T-helper 2 cell (primary cell): ENCODE measurements around the gene SLC32A1.

ENCODE experiments used
- DNase-seq, 5 experiments: peaks; one replicate each; pipeline versions ENCODE4 v3.0.0 to v3.0.0-alpha.2; 2012 to 2022
- total RNA-seq, 2 donors: gene quantifications; one replicate each; lab custom pipeline; 2026; lab: John Stamatoyannopoulos, UW

SLC32A1 gene, protein sequence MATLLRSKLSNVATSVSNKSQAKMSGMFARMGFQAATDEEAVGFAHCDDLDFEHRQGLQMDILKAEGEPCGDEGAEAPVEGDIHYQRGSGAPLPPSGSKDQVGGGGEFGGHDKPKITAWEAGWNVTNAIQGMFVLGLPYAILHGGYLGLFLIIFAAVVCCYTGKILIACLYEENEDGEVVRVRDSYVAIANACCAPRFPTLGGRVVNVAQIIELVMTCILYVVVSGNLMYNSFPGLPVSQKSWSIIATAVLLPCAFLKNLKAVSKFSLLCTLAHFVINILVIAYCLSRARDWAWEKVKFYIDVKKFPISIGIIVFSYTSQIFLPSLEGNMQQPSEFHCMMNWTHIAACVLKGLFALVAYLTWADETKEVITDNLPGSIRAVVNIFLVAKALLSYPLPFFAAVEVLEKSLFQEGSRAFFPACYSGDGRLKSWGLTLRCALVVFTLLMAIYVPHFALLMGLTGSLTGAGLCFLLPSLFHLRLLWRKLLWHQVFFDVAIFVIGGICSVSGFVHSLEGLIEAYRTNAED
- 0 reads per million in 2 donors for total RNA-seq

DNA sequence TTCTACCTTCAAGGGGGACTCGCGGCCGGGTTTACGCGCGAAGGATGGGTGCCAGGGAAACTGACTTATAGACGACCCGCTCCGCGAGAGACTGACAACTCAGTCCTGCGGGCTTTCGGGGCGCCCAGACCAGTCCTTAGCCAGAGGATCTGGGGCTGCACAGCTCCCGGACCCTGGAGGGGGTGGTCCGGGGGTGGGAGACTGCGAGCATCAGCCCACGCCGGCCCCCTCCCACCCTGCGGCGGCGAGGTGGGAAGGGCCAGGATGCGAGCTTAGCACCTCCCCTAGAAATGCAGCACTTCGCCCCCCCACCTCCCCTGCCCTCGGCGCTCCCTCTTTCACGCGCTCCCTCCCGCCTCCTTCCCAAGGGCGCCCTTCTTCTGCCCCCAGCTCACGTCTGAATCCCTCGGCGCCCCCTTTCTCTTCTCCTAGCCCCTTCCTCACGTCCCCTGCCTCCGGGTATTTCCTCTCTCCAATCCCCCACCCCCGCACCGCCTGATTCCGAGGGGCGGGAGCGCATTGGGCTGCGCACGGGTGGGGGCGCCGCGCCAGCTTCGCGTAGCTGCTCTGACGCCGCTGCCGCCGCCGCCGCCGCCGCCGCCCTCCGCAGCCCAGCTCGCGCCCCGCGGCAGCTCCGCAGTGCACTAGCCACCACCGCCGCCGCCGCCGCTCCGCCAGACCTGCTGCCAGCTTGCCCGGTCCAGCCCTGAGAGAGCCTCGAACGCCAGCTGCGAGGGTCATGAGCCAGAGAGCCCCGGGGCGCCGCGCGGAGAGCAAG, at the start of gene SLC32A1:
SLC32A1 (plus strand) TSS at position 639 of the 778 bp plus-strand sequence. CDS start 239 bp downstream, outside the sequence.
- DNase-seq = peak in 1 of 5 experiments; percentile 45

GRCh38 chr20:38674765-38675133, 49.5 kb upstream of the SLC32A1 start:
- no peak for DNase-seq

DNA sequence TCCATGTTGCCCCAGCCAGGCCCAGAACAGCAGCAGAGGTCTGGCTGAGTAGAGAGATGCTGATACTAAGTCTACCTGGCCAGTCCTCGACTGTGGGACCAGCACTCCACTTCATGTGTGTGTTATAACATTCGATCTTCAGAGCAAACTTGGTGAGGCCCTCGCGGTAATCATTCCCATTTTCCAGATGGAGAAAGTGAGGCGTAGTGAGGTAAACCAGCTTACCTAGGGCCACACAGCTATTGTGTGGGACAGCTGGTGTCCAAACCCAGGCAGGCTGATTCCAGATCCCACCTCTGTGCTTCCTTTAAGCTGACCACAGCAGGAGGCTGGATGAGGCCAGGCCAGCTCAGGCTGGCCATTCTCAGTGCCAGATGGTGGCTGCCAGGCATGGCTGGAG, 47.7 kb upstream of the SLC32A1 start:
- DNase-seq = no peak

DNA sequence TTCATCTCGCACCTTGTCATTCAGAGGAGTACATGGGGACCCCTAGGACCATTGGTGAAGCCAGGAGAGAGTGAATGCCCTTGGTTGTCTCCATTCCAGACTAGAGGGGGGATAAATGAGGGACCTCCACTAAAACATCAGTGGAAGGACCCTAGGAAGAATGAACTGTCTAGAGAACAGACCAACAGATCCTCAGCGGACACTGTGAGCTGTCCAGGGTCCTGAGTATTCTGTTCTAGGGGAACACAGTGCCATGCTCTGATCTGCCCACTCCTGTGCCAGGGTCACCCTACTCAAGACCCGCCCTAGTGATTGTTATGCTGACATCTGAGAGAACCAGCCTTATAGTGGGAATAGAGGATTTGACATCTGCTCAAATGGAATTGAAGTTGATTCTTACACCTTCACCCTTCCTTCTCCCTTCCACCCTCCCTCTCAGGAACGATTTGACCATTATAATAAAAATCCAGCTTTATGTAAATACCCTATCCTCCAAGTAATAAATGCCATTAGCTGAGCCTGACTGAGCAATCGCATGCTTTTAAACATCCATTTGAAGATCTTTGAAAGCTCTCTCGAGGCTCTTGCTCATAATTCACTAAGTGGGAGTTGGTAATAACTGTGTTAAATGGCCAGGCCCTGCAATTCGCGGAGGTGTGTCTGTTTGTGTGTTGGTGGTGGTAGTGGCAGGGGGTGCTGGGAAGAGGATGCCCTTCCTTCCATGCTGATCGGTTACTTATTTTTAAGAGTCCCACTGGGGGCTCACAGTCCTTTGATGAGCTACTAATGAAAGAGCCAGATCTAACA, 43.6 kb upstream of the SLC32A1 start:
- peak in 1 of 5 experiments; percentile 24 for DNase-seq

DNA sequence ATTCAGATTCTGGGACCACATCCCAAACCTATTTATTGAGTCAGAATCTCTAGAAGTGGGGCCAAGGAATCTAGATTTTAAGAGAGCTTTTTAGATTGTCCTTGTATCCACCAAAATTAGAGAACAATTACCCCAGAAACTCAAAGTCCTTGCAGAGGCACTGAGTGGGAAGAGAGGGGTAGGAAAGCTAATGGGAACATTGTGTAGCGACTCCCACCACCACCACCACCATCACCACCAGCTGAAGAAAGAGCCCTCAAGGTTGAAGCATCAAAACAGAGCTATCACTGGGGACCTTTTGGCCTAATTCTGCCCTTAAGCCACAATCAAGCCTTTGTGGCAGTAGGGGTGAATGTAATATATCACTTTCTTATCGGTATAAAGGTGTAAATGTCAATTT, 39.0 kb upstream of the SLC32A1 start:
- DNase-seq = no peak

GRCh38 chr20:38685853-38686473, 38.3 kb upstream of the SLC32A1 start:
- DNase-seq = peak in 2 of 5 experiments; percentile 19 to 45

- peak in 3 of 5 experiments; percentile 13 to 43 (median 16) for DNase-seq
Measured at GRCh38 chr20:38692436-38693411, 31.6 kb upstream of the SLC32A1 start.

DNA sequence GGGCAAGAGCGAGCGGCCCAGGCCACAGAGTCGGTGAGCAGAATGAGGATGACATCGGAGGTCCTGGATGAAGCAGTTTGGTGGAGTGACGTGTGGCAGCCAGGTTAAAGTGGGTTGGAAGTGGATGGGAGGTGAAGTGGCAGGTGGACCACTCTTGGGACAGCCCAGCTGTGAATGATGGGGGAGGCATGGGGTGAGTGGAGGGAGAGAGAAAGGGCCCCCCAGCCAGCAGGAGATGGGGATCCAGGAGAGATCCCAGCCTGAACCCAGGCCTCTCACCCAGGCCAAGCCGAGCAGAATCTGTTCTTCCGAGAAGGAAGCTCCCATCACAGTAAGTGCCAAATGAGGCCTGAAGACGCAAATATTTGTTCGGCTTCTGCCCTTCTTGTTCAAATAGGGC, 27.0 kb upstream of the SLC32A1 start:
- no peak for DNase-seq

- DNase-seq = no peak
Measured at GRCh38 chr20:38698541-38698940, 25.7 kb upstream of the SLC32A1 start.

- DNase-seq = no peak
Measured at GRCh38 chr20:38700141-38700540, 24.1 kb upstream of the SLC32A1 start.

DNA sequence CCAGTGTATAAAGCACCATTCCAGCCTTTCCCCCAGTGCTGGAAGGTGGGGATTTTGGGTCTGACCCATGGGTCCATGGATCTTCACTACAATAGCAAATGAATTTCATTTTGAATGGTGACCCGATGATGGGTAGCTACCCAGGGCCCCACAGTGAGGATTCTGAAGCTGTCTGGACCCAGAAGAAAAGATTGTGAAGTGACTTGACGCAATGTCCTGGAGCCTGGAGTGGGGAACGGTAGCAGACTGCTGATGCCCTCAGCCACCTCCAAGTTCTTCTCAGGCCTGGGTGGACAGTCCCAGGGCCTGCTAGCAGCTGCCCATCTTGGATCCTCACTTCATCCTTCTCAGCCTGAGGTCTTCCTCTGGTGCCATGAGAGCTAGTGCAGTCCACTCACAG, 23.4 kb upstream of the SLC32A1 start:
- no peak for DNase-seq

- DNase-seq = no peak
Measured at GRCh38 chr20:38703526-38703925, 20.8 kb upstream of the SLC32A1 start.

DNA sequence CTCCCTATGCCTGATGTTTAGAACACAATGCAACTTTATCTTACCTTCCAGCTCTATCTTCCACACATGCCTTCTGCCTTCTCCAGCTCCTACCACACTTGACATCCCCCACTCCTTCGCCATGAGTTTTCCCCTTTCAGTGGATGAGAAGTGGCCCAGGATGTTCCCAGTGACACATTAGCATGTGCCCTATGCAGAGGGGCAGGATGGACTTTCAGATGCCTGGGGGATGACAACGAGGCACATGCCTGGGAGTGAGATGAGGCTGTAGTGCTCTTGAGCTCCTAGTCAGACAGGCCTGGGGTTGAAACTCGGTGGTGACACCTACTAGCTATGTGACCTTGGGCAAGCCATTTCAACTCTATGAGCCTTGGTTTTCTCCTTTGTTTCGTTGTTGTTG, 20.1 kb upstream of the SLC32A1 start:
- no peak for DNase-seq

- no peak for DNase-seq
Measured at GRCh38 chr20:38706509-38706908, 17.8 kb upstream of the SLC32A1 start.

- DNase-seq = no peak
Measured at GRCh38 chr20:38714308-38714707, 10.0 kb upstream of the SLC32A1 start.

GRCh38 chr20:38715646-38716045, 8.6 kb upstream of the SLC32A1 start:
- DNase-seq = no peak

- DNase-seq = no peak
Measured at GRCh38 chr20:38722683-38723016, 1.6 kb upstream of the SLC32A1 start.

DNA sequence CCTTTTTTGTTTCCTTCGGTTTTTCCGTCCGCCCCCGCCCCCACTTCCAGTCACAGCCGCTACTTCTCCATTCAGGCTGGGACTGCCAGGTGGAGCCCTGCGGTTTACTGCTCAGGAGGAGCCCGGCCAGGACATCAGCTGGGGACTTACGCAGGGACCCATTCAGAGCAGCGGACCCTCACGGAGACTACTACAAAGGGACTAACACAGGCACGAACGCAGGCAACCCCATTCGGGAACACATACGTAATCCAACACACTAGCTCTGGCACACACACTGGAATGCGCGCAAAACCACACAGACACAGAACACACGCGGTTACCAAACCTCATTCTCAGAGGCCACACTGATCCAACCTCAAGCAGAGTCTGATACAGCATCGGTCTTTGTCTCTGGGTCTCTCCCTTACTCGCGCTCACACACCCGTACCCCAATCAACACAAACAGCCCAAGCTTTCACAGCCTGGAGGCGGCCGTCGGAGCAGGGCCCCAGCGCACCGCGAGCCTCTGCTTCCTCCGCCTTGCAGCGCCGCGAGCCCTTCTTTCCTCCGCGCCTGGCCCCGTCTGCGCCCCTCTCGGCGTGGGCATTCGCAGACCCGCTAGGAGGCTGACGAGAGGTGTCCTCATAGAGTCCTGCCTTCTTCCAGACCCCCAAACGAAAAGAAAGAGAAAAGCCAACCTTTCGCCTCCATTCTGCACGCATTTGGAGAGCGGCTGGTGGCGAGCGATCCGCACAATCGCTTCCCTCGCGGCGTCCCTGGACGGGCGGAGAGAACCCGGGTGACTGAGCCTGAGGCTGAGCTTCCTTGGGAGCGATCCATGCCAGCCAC, 1.1 kb upstream of the SLC32A1 start:
- peak in 1 of 5 experiments; percentile 28 for DNase-seq

GRCh38 chr20:38724626-38725147, 401 bp downstream of the SLC32A1 start:
- DNase-seq = no peak
